H9 (cell line): ENCODE data around the gene ARHGEF10L. TPM values are rescaled to one million over a fixed set of nuclear protein-coding genes. Genes with fewer than 3 reads are reported as not detected.

ENCODE experiments used
- DNase-seq: peaks from one replicate; pipeline ENCODE4 v3.0.0-alpha.2; 2017
- H2AFZ ChIP-seq: one replicate; pipeline ENCODE4 v1.6.1; 2013; ENCODE audit warnings: mild to moderate bottlenecking, low read length, control low read depth, moderate library complexity
- H2AK5ac ChIP-seq: 2 replicates; pipeline ENCODE4 v1.6.1; 2013; ENCODE audit warnings: low read length, control low read depth, mixed read lengths; ENCODE audit not compliant: insufficient read length
- H2BK120ac ChIP-seq: one replicate; pipeline ENCODE4 v1.6.1; 2013; ENCODE audit warnings: low read depth, mild to moderate bottlenecking, low read length, control low read depth, inconsistent platforms; ENCODE audit not compliant: poor library complexity, severe bottlenecking
- H2BK12ac ChIP-seq: 2 replicates; pipeline ENCODE4 v1.6.1; 2013; ENCODE audit warnings: low read length, control low read depth, mixed read lengths, low read depth; ENCODE audit not compliant: insufficient read length
- H2BK15ac ChIP-seq: 2 replicates; pipeline ENCODE4 v1.6.1; 2013; ENCODE audit warnings: low read depth, low read length, control low read depth
- H2BK20ac ChIP-seq: one replicate; pipeline ENCODE4 v1.6.1; 2013; ENCODE audit warnings: low read depth, mild to moderate bottlenecking, low read length, control low read depth, inconsistent platforms; ENCODE audit not compliant: poor library complexity, severe bottlenecking
- H2BK5ac ChIP-seq: 2 replicates; pipeline ENCODE4 v1.6.1; 2013; ENCODE audit warnings: low read length, control low read depth, mixed read lengths; ENCODE audit not compliant: insufficient read length
- H3K14ac ChIP-seq: 2 replicates; pipeline ENCODE4 v1.6.1; 2013; ENCODE audit warnings: low read length, control low read depth; ENCODE audit not compliant: insufficient read depth
- H3K18ac ChIP-seq: 2 replicates; pipeline ENCODE4 v1.6.1; 2013; ENCODE audit warnings: low read depth, mild to moderate bottlenecking, mixed read lengths, low read length, control low read depth; ENCODE audit not compliant: insufficient read length
- H3K23ac ChIP-seq: 2 replicates; pipeline ENCODE4 v1.6.1; 2013; ENCODE audit warnings: low read length, control low read depth, mixed read lengths, low read depth; ENCODE audit not compliant: insufficient read length
- H3K23me2 ChIP-seq: 2 replicates; pipeline ENCODE4 v1.6.1; 2013; ENCODE audit warnings: low read depth, mild to moderate bottlenecking, mixed read lengths, low read length, control low read depth; ENCODE audit not compliant: insufficient read length, poor library complexity, severe bottlenecking
- H3K27ac ChIP-seq: 2 replicates; pipeline ENCODE4 v1.5.1; 2013; ENCODE audit warnings: low read length, control low read depth, mixed read lengths, low read depth; ENCODE audit not compliant: insufficient read length
- H3K27me3 ChIP-seq: 2 replicates; pipeline ENCODE4 v1.6.1; 2013; ENCODE audit warnings: low read length, control low read depth, inconsistent platforms; ENCODE audit not compliant: insufficient read depth
- H3K4ac ChIP-seq: 2 replicates; pipeline ENCODE4 v1.6.1; 2013; ENCODE audit warnings: low read depth, mild to moderate bottlenecking, control low read depth, inconsistent platforms, low read length, moderate library complexity
- H3K4me1 ChIP-seq: 2 replicates; pipeline ENCODE4 v1.6.1; 2013; ENCODE audit warnings: low read length, control low read depth, inconsistent platforms; ENCODE audit not compliant: insufficient read depth
- H3K4me2 ChIP-seq: 2 replicates; pipeline ENCODE4 v1.6.1; 2013; ENCODE audit warnings: low read length, control low read depth, mixed read lengths; ENCODE audit not compliant: insufficient read length, insufficient read depth
- H3K56ac ChIP-seq: 2 replicates; pipeline ENCODE4 v1.6.1; 2013; ENCODE audit warnings: low read depth, mild to moderate bottlenecking, mixed read lengths, low read length, control low read depth; ENCODE audit not compliant: insufficient read length
- H3K79me1 ChIP-seq: 2 replicates; pipeline ENCODE4 v1.6.1; 2013; ENCODE audit warnings: low read depth, mild to moderate bottlenecking, moderate library complexity, low read length, control low read depth, inconsistent platforms; ENCODE audit not compliant: insufficient read depth, poor library complexity, severe bottlenecking
- H3K79me2 ChIP-seq: 2 replicates; pipeline ENCODE4 v1.6.1; 2013; ENCODE audit warnings: low read length, control low read depth, inconsistent platforms; ENCODE audit not compliant: insufficient read depth
- H3K9ac ChIP-seq: 2 replicates; pipeline ENCODE4 v1.6.1; 2013; ENCODE audit warnings: low read length, control low read depth, mixed read lengths; ENCODE audit not compliant: insufficient read length; ENCODE audit errors: extremely low read depth
- H3K9me3 ChIP-seq: one replicate; pipeline ENCODE4 v1.6.1; 2013; ENCODE audit warnings: low read depth, low read length, inconsistent platforms; ENCODE audit not compliant: control insufficient read depth
- H3T11ph ChIP-seq: one replicate; pipeline ENCODE4 v1.6.1; 2013; ENCODE audit warnings: mild to moderate bottlenecking, low read length, control low read depth, inconsistent platforms
- H4K20me1 ChIP-seq: one replicate; pipeline ENCODE4 v1.6.1; 2013; ENCODE audit not compliant: control insufficient read depth, insufficient read length, insufficient read depth
- H4K5ac ChIP-seq: 2 replicates; pipeline ENCODE4 v1.6.1; 2013; ENCODE audit warnings: low read depth, mild to moderate bottlenecking, mixed read lengths, low read length, control low read depth; ENCODE audit not compliant: insufficient read length
- H4K8ac ChIP-seq: replicated peaks from 2 replicates; pipeline ENCODE4 v1.6.1; 2013; ENCODE audit warnings: low read length, control low read depth, mixed read lengths, low read depth; ENCODE audit not compliant: insufficient read length
- H4K91ac ChIP-seq: 2 replicates; pipeline ENCODE4 v1.6.1; 2013; ENCODE audit warnings: low read depth, mild to moderate bottlenecking, moderate library complexity, mixed read lengths, low read length, control low read depth; ENCODE audit not compliant: insufficient read length
- H3K27ac Mint-ChIP-seq, 3 experiments: 2 replicates in 2 of 3; 3 replicates in 1 of 3; pipeline ENCODE4 v1.8.0; 2020 to 2021; ENCODE audit warnings: mixed read lengths in 3 of 3, mild to moderate bottlenecking in 1 of 3, moderate library complexity in 1 of 3
- H3K27me3 Mint-ChIP-seq: 2 replicates; pipeline ENCODE4 v1.8.0; 2021; ENCODE audit warnings: low read depth, mild to moderate bottlenecking, moderate library complexity, mixed read lengths
- H3K36me3 Mint-ChIP-seq, 3 experiments: 2 replicates in 2 of 3; 3 replicates in 1 of 3; pipeline ENCODE4 v1.8.0; 2020 to 2021; ENCODE audit warnings: low read depth in 3 of 3, mixed read lengths in 3 of 3; ENCODE audit not compliant: insufficient read depth in 1 of 3
- H3K4me1 Mint-ChIP-seq, 2 experiments: 2 replicates each; pipeline ENCODE4 v1.8.0; 2020; ENCODE audit warnings: mixed read lengths in 2 of 2
- H3K4me3 Mint-ChIP-seq, 2 experiments: 2 replicates in 1 of 2; 3 replicates in 1 of 2; pipeline ENCODE4 v1.8.0; 2020 to 2021; ENCODE audit warnings: mild to moderate bottlenecking in 2 of 2, mixed read lengths in 2 of 2, moderate library complexity in 1 of 2
- H3K9me3 Mint-ChIP-seq, 2 experiments: 2 replicates in 1 of 2; 3 replicates in 1 of 2; pipeline ENCODE4 v1.8.0; 2020; ENCODE audit warnings: mild to moderate bottlenecking in 2 of 2, mixed read lengths in 2 of 2, moderate library complexity in 1 of 2
- CTCF ChIP-seq: fragments of 200-600 bp; sonication (generic); conservative IDR thresholded peaks from 3 replicates; pipeline ENCODE4 v1.8.0; 2021; ENCODE audit warnings: antibody characterized with exemption, mild to moderate bottlenecking
- WGBS: extraction: QIAGEN DNeasy Blood & Tissue Kit; methylation state at CpG from one replicate; pipeline ENCODE4 v1.1.7; 2013; ENCODE audit warnings: missing lambda C conversion rate, low lambda C conversion rate, mixed read lengths; ENCODE audit not compliant: insufficient read length; ENCODE audit errors: extremely low coverage; 5-methylcytosine and 5-hydroxymethylcytosine counted together
- total RNA-seq: library from RNA; stranded (reverse); gene quantifications from 2 replicates; pipeline ENCODE4 v1.2.1, GENCODE V29; 2021

Gene ARHGEF10L
- total RNA-seq, 1 experiment from 2014 or later, result 20.2 TPM

DNA sequence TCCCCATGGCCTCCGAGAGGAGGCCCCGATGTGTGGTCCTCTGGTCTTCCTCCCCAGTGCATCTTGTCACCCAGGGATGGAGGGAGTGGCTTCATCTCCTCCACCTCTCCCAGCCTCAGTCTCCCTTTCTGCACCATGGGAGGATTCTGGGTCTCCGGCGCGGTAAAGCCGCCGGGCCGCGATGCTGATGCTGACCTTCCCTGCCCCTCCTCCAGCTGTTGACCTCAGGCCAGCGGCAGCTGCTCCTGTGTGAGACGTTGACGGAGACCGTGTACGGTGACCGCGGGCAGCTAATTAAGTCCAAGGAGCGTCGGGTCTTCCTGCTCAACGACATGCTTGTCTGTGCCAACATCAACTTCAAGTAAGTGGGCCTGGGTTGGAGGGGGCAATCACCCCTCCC lies 92.6 kb downstream of the ARHGEF10L start:
- Mint-ChIP-seq H3K4me3 (no peak overlapping the region), H3K36me3 (peaks cover 13 to 76% (median 51%) of the 10 kb centered on the region in 3 experiments), H3K9me3 (no peaks in the 10 kb centered on the region), H3K4me1 (peaks cover 5 to 6% of the 10 kb centered on the region in 2 experiments; a peak in 2 of 4 replicates), H3K27ac (no peak overlapping the region), H3K27me3 (no peaks in the 10 kb centered on the region)
- no peak overlapping the region for H3K27ac ChIP-seq
- H2BK120ac ChIP-seq, result no peak overlapping the region
- no peak overlapping the region for H4K5ac ChIP-seq
- no peak for TF ChIP-seq CTCF
- no CpG with 5 or more reads among the region's 19 CpGs for WGBS
- no peak overlapping the region for H3K9ac ChIP-seq
- H2AFZ ChIP-seq, result no peak overlapping the region
- H3K23ac ChIP-seq, result no peak overlapping the region
- no peaks in the 10 kb centered on the region for H3K9me3 ChIP-seq
- H4K8ac ChIP-seq, result no peak overlapping the region
- no peak for DNase-seq
- no peaks in the 10 kb centered on the region for H3K27me3 ChIP-seq
- no peak overlapping the region for H2BK12ac ChIP-seq
- no peak overlapping the region for H2BK5ac ChIP-seq
- H3T11ph ChIP-seq, result no peak overlapping the region
- H3K56ac ChIP-seq, result no peak overlapping the region
- H3K4ac ChIP-seq, result no peak overlapping the region
- H3K4me1 ChIP-seq, result no peaks in the 10 kb centered on the region
- H3K23me2 ChIP-seq, result no peaks in the 10 kb centered on the region
- no peak overlapping the region for H2BK15ac ChIP-seq
- no peak overlapping the region for H4K91ac ChIP-seq
- no peak overlapping the region for H3K14ac ChIP-seq
- no peaks in the 10 kb centered on the region for H4K20me1 ChIP-seq
- H3K79me1 ChIP-seq, result no peaks in the 10 kb centered on the region
- H2AK5ac ChIP-seq, result no peak overlapping the region
- no peak overlapping the region for H3K4me2 ChIP-seq
- no peak overlapping the region for H2BK20ac ChIP-seq
- H3K79me2 ChIP-seq, result no peaks in the 10 kb centered on the region
- no peak overlapping the region for H3K18ac ChIP-seq
